Stimulated activated CD8-positive, alpha-beta memory T cell treated with anti-CD3 and anti-CD28 coated beads, Interleukin-4, amount 100 ng/mL, for 4 hours (primary cell): Measurements from ENCODE around the gene EID3.
"Not testable (repeated sequence)": the region's sequence is repeated elsewhere in the genome, so short reads cannot be mapped to it uniquely, and the experiment has no call there.

Experiments
- DNase-seq, 2 donors: peaks; one replicate each; pipeline ENCODE4 v3.0.0-alpha.2; 2020; ENCODE audit warnings: low read depth in 2 of 2, low spot score in 1 of 2

Gene EID3

GRCh38 chr12:104303538-104304151 is at the start of gene EID3:
Gene EID3, plus strand, starts transcription at chr12:104303739. Its CDS starts 196 bp downstream, at chr12:104303935.
- DNase-seq, result peak; percentile 76 to 78

GRCh38 chr12:104257913-104258472 is 45.5 kb upstream of the EID3 start:
- no peak for DNase-seq

DNA sequence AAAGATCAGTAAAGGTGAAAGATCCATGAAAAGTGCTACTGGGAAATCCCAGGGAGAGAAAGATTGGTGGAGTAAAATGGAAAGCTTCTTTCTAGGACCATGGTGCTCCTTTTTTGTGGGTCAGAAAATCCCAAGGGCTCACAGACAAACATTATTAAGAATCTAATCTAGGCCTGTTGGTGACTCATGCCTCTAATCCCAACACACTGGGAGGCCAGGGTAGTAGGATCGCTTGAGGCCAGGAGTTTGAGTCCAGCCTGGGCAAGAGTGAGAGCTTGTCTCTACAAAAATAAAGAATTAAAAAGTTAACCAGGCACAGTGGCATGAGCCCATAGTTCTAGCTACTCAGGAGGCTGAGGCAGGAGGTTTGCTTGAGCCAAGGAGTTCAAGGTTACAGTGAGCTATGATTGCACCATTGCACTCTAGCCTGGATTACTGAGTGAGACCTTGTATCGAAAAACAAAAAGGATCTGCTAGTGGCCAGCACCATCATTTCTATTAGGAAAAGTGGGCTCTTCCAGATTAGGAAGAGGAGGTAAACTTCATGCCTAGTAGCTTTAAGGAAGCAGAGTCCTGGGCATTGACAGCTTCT is 45.0 kb upstream of the EID3 start:
- DNase-seq, result no peak

DNA sequence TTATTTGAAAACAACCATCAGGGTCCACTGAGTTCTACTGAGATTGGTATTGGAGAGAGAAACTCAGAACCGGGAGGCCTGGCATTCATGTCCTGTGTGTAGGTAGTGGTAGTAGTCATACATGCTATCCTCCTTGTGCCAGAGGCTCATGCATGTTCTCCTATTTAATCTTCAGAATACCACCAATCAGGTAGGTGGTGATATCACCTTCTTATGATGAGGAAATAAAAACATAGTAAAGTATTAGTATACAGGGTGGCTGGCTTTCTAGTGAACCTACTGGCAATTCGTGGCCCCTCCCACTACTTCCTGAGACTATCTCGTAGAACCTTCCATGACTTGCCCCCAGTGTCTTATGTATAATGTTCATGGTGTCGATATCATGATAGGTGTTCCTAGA is 40.5 kb upstream of the EID3 start:
- no peak for DNase-seq

- no peak for DNase-seq
These were observed 39.8 kb upstream of the EID3 start for GRCh38 chr12:104263580-104264358.

DNA sequence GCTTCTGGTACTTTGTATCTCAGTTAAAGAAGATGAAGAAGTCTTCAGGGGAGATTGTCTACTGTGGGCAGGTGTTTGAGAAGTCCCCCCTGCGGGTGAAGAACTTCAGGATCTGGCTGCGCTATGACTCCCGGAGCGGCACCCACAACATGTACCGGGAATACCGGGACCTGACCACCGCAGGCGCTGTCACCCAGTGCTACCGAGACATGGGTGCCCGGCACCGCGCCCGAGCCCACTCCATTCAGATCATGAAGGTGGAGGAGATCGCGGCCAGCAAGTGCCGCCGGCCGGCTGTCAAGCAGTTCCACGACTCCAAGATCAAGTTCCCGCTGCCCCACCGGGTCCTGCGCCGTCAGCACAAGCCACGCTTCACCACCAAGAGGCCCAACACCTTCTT is 38.1 kb upstream of the EID3 start:
- DNase-seq, result not testable (repeated sequence)

DNA sequence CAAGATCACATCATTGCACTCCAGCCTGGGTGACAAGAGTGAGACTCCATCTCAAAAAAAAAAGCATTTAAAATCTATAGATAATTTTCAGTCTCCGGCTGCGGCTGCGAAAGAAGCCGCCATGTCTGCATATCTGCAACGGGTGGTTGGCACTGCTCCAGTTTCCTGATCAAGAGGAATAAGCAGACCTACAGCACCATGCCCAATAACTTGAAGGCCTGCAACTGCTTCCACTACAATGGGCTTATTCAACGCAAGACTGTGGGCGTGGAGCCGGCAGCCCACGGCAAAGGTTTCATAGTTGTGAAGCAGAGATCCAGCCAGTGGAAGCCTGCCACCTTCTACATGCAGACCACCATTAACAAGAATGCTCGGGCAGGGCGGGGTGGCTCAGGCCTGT is 30.6 kb upstream of the EID3 start:
- no peak for DNase-seq

DNA sequence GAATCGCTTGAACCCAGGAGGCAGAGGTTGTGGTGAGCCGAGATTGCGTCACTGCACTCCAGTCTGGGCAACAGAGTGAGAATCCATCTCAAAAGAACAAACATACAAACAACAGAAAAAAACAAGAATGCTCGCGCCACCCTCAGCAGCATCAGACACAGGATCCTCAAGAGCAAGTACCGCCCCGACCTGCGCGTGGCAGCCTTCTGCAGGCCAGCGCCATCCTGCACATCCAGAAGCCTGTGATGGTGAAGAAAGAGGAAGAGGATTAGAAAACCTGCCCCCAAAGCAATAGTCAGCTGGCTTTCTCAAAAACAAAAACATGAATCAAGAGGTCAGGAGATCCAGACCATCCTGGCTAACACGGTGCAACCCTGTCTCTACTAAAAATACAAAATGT is 30.0 kb upstream of the EID3 start:
- DNase-seq, result no peak

- no peak for DNase-seq
These were observed 28.7 kb upstream of the EID3 start for GRCh38 chr12:104274811-104275210.

- DNase-seq, result no peak
These were observed 27.9 kb upstream of the EID3 start for GRCh38 chr12:104275689-104276088.

- DNase-seq, result no peak
These were observed 27.0 kb upstream of the EID3 start for GRCh38 chr12:104276273-104277131.

GRCh38 chr12:104279164-104279563 is 24.4 kb upstream of the EID3 start:
- DNase-seq, result no peak

GRCh38 chr12:104280111-104280510 is 23.4 kb upstream of the EID3 start:
- DNase-seq, result no peak

DNA sequence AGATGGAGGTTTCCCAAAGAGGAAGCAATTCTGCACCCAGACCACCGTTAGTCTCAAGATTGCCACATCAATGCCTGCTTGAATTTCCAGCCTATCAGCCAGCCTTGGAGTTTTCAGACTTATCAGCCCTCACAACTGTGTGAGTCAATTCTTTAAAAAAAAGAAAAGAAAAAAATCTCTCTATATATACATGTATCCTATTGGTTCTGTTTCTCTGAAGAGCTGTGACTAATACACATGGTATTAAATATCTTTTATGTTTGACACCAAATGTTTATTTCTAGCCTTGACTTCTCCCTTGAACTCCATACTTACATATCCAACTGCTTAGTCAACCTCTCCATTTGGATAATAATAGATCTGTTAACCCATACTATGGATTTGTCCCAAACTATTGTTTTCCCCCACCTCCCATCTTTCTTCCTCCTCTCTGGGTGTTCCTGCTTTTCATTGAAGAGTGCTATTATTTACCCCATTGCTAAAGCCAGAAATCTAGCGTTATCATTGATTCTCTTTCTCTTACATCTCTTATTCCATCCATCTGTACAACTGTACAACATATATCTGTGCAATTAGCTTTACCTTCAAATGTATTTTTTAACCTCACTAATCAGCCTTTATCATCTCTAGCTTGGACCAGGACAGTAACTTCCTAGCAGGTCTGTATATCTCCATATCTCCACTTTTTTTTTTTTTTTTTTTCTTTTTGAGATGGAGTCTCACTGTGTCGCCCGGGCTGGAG is 22.7 kb upstream of the EID3 start:
- DNase-seq, result no peak

GRCh38 chr12:104281636-104282035 is 21.9 kb upstream of the EID3 start:
- no peak for DNase-seq

GRCh38 chr12:104282109-104282508 is 21.4 kb upstream of the EID3 start:
- no peak for DNase-seq

DNA sequence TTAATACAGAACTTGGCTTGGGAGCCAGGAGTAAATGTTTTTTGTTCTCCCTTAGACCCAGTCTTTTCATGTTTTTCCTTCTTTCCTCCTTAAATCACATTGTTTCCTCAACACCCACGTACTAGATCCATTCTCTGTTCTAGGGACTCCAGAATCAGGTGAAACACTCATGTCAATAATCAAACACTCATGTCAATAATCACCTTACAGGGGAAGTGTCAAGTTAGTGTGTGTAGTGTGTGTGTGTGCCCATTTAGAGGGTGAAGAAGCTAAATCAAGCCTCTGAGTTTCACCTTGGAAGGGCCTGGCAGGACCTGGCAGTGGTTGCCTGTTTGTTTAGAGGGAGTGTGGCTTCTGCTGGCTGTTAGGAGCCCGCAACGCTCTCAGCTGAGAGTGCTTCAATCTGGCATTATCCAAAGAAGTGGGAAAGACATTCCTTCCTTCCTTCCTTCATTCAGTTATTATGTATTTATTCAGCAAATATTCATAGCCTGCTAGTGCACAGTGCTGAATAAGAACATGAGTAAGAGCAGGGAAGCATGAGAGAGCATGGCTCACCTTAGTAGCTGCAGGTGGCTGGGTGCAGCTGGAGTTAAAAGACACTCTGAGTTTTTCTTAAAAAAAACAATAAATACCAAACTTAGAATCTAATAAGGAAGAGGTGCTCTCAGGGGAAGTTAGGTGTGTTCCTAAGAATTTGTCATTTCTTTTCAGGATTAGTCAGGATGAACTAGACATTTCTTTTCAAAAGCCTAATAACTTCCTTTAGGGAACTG is 17.6 kb upstream of the EID3 start:
- DNase-seq, result no peak

- DNase-seq, result peak; percentile 80 to 82
These were observed 16.7 kb upstream of the EID3 start for GRCh38 chr12:104286516-104287482.
